GM18858 (cell line): ENCODE measurements around the gene IL25.
"Not testable (repeated sequence)": the region's sequence is repeated elsewhere in the genome, so short reads cannot be mapped to it uniquely, and the experiment has no call there.

Experiments used
- ATAC-seq: cut with Tn5 transposase; IDR thresholded peaks from one replicate; pipeline ENCODE4 v1.9.1; 2021; ENCODE audit not compliant: unreplicated experiment

Gene IL25

DNA sequence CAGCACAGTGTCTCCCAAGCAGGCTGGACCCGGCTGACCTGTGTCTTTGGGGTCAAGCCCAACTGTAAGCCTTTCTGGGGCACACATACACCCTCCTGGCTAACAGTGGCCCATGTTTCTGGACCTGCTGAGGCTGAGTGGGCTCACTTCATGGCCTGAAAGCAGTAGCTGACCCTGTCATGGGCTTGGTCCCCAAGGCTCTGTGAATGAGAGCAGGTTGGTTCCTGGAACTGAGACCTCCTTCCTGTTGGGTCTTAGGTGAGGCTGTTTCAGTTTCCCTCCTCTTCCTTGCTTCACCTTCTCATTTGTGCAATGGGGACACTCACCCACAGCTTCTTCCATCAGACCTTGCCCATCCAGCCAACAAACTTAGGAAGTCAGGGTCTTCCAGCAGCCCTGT, 744 bp upstream of the IL25 start:
- no peak for ATAC-seq

GRCh38 chr14:23373041-23373440, 432 bp downstream of the IL25 start:
- no peak for ATAC-seq

GRCh38 chr14:23375527-23376251, 3.1 kb downstream of the IL25 start:
- no peak for ATAC-seq

DNA sequence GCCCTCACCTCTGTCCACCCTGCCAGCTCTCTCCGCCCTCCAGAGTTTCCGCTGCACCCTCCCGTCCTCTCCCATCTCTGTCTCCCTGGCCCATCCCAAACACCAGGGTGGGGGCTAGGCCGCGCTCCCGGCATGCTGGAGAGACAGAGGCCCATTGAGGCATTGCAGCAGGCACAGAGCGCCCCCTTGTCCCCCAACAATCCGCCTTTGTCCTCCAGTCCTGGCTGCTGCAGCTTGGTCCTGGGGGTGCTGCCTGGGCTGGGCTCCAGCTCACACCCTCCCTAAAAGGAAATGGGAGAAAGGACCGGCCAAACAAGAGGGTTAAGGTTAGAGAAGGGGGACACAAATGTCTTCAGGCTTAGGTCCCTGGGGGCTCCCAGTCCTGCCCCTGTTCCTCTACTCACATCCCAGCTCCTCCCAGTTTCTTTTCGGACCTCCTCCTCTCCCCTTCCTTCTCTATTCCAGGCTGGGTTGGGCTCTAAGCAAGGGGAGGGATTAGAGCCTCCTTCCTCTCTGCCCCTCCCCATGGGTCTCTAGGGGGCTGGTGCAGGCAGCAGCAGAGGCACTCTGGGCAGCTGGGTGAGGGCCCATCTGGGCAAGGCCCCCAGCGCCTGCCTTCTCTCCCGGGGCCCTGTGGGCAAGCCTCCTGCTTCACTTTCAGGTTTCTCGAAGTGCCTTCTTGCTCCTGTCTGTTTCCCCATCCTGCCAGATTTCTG, 4.0 kb downstream of the IL25 start, which contains the start of gene CMTM5:
TSS of gene CMTM5 (plus strand) at position 565 of the 716 bp plus-strand sequence. CDS start 206 bp downstream, outside the sequence.
- ATAC-seq = no peak

GRCh38 chr14:23377198-23377550, 4.6 kb downstream of the IL25 start:
- ATAC-seq = no peak

DNA sequence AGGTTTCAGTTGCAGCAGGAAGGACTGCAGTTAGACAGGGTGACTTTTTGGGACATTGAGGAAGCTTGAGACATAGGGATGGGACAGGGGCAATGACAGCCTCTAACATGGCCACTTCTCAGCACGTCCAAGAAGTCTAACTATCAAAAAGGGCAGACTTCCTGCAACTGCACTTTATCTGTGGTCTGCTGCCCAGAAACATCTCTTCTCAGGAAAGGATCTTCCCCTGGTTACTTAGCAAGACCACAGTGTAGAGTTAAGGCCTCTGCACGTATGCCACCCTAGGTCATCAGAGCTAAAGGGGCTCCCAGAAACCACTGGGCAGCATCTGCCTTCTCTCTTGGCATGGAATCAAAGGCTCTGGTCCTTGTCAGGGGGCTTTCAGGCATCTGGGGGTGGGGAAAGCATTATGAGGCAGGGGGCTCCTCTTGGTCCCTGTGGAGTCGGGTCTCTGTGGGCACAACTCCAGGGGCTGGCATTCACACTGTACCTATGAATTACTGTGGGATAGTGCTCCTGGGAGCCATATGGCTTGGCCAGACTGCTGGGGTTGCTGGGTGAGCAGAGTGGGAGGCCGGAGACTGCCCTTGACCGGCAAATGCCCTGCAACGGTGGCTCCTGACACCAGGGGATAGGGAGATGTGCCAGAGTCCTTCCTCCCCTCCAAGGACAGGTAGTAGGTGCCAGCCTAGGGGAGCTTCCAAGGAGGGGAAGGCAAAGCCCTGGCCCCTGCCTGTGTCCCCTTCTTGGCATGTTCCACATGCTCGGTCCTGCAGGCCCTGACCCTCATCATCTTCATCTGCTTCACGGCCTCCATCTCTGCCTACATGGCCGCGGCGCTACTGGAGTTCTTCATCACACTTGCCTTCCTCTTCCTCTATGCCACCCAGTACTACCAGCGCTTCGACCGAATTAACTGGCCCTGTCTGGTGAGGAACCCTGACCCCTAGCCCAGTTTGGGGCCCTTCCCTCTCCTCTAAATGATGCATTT, 5.3 kb downstream of the IL25 start:
- ATAC-seq = no peak

DNA sequence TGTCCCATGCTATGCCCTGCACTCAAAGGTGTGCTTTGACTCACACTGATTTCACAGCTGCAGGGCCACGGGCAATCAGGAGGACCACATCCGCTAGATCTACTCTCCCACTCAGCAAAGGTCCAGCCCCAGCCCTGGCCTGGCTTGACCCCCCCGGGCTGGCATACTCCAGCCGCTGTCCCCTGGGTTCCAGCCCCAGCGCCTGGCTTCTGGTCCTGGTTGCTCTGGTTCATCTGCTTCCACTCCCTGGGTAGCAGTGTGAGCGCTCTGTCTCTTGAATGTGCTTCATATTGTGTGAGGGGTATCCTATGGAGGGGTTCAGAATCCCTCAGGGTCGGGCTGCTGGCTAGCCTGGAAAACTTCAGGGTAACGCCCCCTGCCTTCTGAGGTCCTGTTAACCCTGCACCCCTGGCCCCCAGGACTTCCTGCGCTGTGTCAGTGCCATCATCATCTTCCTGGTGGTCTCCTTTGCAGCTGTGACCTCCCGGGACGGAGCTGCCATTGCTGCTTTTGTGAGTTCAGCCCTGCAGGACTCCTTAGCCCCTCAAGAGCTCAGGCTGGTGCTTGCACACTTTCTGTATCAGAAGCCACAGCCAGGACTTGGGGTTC, 6.1 kb downstream of the IL25 start:
- ATAC-seq = no peak

DNA sequence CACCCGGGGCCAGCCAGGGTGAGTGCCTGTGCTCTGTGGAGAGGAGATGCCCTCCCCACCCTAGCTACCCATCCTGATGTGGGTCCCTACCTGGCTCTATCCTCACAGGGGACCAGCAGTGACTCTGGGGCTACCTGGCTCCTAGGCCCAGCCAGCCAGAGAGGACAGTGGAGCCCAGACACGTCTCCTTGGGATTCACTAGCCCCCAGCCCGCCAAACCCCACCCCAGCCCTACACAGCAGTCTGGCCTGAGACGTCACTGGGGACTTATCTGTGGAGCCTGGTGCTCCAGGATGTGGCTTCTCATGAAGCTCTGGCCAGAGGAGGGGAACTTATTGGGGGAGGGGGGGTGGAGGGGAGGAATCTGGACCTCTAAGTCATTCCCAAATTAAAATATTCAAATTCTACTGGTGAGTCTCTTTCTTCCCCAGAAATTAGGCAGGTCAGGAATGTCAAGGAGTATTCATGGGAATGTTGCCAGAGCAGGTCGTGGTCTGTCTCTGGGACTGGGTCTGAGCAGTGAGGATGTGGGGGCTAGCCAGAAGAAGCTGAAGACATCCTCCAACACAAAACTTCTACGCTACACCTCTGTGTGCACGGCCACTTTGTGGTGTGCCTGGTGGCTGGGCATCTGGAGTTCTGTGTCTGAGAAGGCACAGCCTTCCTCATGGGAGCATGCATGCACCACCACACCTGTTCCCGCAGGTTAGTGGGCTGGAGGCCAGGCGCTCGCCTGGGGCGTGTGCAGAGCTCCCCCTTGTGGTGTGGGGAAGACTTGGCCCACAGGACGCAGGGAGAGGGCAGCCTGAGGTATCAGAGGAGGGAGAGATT, 7.0 kb downstream of the IL25 start:
- ATAC-seq = no peak

DNA sequence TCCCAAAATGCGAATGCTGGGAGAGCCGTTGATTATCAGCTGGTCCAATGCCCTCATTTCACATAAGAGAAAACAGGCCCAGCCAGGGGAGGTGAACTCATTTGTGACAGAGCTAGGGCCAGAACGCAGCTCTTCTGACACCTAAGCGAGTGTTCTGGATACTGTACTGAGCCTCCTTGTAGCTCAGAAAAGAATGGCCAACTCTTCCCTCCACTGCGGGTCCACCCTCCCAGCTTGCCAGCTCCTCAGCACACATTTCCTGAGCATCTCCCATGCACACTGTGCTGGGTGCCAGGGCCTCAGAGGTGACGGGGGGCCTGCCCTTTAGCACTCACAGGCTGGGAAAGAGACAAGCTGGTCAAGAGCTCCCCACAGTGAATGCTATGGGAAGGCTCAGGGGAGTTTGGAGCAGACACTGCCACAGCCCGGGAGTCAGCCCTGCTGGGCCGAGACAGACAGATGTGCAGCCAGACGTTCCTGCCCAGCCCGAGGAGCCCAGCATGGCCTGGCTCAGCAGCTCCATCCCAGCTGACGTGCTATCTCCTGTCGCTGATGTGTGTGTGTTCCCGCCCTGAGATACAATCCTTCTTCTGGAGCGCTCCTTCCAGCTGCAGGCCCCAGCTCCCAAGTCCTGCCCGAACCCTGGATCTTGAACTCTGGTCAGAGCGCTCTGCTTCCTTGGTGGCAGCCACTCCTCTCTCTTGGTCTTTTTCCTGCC, 7.7 kb downstream of the IL25 start:
- ATAC-seq = no peak

DNA sequence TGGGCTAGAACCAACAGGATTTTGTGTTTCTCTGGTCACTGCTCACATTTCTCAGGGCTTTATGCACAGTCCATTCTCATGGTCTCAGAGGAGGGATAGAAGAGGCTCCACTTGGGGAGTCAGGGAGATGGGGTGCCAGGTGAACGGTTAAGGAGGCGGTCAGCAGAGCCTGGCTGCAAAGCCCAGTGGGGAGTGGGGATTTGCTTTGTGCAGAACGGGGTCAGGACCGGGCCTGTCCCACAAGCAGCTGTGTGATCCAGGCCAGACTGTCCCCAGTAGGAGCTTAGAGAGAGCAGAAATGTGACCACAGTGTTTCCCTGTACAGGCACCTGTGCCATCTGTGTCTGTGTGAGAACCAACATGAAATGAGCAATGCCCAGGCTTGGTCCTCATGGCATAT, 8.4 kb downstream of the IL25 start:
- no peak for ATAC-seq

GRCh38 chr14:23381871-23382270, 9.3 kb downstream of the IL25 start:
- ATAC-seq = no peak

- no peak for ATAC-seq
Observed at GRCh38 chr14:23382276-23382675, 9.7 kb downstream of the IL25 start.

GRCh38 chr14:23382731-23383440, 10.3 kb downstream of the IL25 start:
- no peak for ATAC-seq

- no peak for ATAC-seq
Observed at GRCh38 chr14:23384364-23385080, 11.9 kb downstream of the IL25 start.

DNA sequence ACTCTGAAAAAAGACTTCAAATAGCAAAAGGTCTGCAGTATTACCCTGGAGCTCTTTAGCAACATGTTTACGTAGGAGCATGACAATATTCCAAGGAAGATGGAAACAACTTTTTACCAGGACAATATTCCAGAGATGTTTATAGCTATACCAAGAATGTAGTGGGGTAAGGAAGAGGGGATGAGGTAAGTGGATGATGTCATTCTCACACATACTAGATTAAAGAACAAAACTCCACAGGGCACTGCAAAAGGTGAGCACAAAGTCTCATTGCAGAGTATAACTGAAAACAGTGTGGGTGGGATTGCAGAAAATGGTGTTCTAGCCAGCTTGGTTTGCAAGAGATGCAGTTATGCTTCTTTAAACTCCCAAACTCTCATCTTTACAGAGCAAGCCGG, 12.6 kb downstream of the IL25 start:
- ATAC-seq = no peak

DNA sequence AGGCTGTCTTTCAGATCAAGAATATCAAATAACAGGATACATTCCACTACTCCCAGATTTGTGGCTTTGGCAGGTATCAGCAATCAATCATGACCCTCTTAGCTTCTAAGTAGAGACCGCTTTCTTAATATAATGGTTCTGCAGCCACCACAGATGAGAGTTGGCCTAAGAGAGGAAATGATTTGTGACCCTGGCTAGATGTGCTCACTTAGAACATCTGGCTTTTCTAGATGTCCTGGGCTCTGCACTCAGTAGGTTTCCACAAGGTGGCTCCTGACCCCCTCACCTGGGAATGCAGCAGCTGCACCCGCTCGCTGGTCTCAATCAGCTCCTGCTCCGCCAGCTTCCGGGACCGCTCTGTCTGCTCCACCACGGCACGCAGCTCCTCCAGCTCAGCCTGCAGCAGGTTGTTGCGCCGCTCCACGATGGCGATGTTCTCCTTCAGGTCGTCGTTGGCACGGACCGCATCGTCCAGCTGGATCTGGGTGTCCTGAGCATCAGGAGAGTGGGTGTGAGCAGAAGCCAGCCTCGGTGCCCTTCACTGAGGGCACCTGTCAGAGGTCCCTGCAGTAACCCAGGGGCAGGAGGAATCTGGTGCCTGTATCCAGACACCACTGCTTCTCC, 13.1 kb downstream of the IL25 start:
- no peak for ATAC-seq

DNA sequence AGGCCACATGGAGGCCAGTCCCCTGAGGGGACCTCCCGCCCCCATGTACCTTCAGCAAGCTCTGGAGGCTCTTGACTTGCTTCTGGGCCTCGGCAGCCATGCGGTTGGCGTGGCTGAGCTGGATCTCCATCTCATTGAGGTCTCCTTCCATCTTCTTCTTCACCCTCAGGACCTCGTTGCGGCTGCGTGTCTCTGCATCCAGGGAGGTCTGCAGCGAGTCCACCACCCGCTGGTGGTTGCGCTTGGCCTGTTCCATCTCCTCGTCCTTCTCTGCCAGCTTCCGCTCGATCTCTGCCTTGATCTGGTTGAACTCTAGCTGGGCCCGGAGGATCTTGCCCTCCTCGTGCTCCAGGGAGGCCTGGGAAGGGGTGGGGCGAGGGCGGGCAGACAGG, 13.7 kb downstream of the IL25 start:
- ATAC-seq = not testable (repeated sequence)

DNA sequence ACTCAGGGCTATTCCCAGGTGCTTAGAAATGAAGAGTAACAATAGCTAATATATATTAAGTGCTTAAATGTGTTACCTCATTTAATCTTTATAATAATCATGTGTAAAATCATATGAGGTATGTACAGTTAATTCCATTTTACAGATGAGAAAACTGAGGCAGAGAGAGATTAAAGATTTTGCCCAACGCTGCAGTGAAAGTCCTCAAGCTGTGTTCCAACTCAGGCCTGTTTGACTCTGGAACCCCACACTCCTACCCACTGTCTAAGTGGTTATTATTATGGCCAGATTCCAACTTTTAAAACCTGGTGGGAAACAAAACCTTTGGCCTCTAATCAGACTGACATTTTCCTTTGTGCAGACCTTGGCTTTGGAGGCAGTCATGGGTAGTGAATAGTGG, 14.4 kb downstream of the IL25 start:
- no peak for ATAC-seq
